Measurements from ENCODE around the gene ZNG1B.
"Not testable (repeated sequence)": the region's sequence is repeated elsewhere in the genome, so short reads cannot be mapped to it uniquely, and the experiment has no call there.

DNA sequence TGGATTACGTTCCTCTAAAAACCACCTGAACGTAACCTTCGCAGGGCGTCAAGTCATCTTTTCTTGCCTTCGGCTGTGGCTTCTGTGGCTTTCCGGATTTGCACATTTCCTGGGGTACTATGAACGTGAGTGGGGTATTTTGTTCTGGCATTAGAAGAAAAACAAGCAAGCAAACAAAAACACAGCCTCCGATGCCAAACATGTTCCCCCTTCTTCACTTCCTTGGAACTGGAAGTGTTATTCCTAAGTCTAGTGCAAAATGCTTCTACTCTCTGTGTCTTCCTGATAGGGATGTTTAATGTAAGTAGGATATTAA lies 63.2 kb downstream of the ZNG1B start:
- TF ChIP-seq CXXC5 (CRISPR knock-in tag; IDR thresholded peaks at IDR 0.05); CREM (IDR thresholded peaks at IDR 0.05; ENCODE audit: low read depth); MXI1 (IDR thresholded peaks at IDR 0.05; ENCODE audit: low read depth, low read length); ZNF232 (CRISPR knock-in tag; IDR thresholded peaks at IDR 0.05); NFRKB (IDR thresholded peaks at IDR 0.05; ENCODE audit: low read depth): not testable (repeated sequence)
